IMR-90 (cell line): Measurements from ENCODE around the gene PLA2G2D. TPM values are rescaled to one million over a fixed set of nuclear protein-coding genes. Genes with fewer than 3 reads are reported as not detected.

Source experiments
- ATAC-seq: fragments of 200-7000 bp; cut with Tn5 transposase; 2 replicates; pipeline ENCODE4 v1.9.1; 2020; ENCODE audit warnings: low read depth, mild to moderate bottlenecking, moderate library complexity
- BruUV-seq: library from RNA; stranded (reverse); fragments of 400-500 nt; replicated peaks from 2 replicates; lab custom pipeline; 2021; lab: Mats Ljungman, UMichigan
- CTCF ChIA-PET: fragments of 300-600 bp; formaldehyde crosslinking; extraction: SDS; loops from one replicate; lab custom pipeline; 2021; ENCODE audit warnings: antibody characterized with exemption; lab: Yijun Ruan, JAX
- POLR2A ChIA-PET: fragments of 300-600 bp; sonication (Branson Sonifier 250); formaldehyde crosslinking; loops from one replicate; lab custom pipeline; 2022; ENCODE audit warnings: antibody characterized with exemption; ENCODE audit not compliant: unreplicated experiment; lab: Charles Lee
- DNase-seq: peaks from one replicate; pipeline ENCODE4 v3.0.0; 2013
- H2AFZ ChIP-seq: replicated peaks from 2 replicates; pipeline ENCODE3; 2013; ENCODE audit warnings: low read length, mild to moderate bottlenecking; ENCODE audit not compliant: poor library complexity
- H2AK5ac ChIP-seq: 2 replicates; pipeline ENCODE4 v1.6.1; 2013; ENCODE audit warnings: low read depth, low read length, inconsistent platforms
- H2AK9ac ChIP-seq: replicated peaks from 2 replicates; pipeline ENCODE3; 2013; ENCODE audit warnings: mild to moderate bottlenecking, low read depth, low read length, moderate library complexity; ENCODE audit not compliant: poor library complexity
- H2BK120ac ChIP-seq: 2 replicates; pipeline ENCODE4 v1.6.1; 2013; ENCODE audit warnings: low read depth, low read length, inconsistent platforms
- H2BK15ac ChIP-seq: 3 replicates; pipeline ENCODE4 v1.6.1; 2013; ENCODE audit warnings: low read depth, low read length, inconsistent platforms
- H2BK20ac ChIP-seq: 2 replicates; pipeline ENCODE4 v1.6.1; 2013; ENCODE audit warnings: low read depth, mild to moderate bottlenecking, inconsistent platforms, low read length, moderate library complexity
- H2BK5ac ChIP-seq: 2 replicates; pipeline ENCODE4 v1.6.1; 2013; ENCODE audit warnings: mild to moderate bottlenecking, low read depth, low read length, inconsistent platforms; ENCODE audit not compliant: poor library complexity, severe bottlenecking
- H3K14ac ChIP-seq: replicated peaks from 2 replicates; pipeline ENCODE4 v1.6.1; 2013; ENCODE audit warnings: low read depth, low read length, inconsistent platforms
- H3K18ac ChIP-seq: 2 replicates; pipeline ENCODE4 v1.6.1; 2013; ENCODE audit warnings: low read depth, low read length, control low read depth
- H3K23ac ChIP-seq: 2 replicates; pipeline ENCODE4 v1.6.1; 2013; ENCODE audit warnings: low read depth, low read length, inconsistent platforms
- H3K27ac ChIP-seq: 2 replicates; pipeline ENCODE4 v1.5.1; 2013; ENCODE audit warnings: mild to moderate bottlenecking, control low read depth, low read length; ENCODE audit not compliant: insufficient read depth
- H3K27me3 ChIP-seq: 2 replicates; pipeline ENCODE4 v1.6.1; 2013; ENCODE audit warnings: low read length; ENCODE audit not compliant: control insufficient read depth, insufficient read depth
- H3K36me3 ChIP-seq: 2 replicates; pipeline ENCODE4 v1.6.1; 2013; ENCODE audit warnings: low read length, mixed read lengths; ENCODE audit not compliant: control insufficient read depth, insufficient read depth
- H3K4ac ChIP-seq: 2 replicates; pipeline ENCODE4 v1.6.1; 2013; ENCODE audit warnings: low read depth, low read length, inconsistent platforms
- H3K4me1 ChIP-seq: 2 replicates; pipeline ENCODE4 v1.6.1; 2013; ENCODE audit warnings: low read length, mixed read lengths; ENCODE audit not compliant: control insufficient read depth, insufficient read depth
- H3K4me2 ChIP-seq: 2 replicates; pipeline ENCODE4 v1.6.1; 2013; ENCODE audit warnings: low read depth, mild to moderate bottlenecking, control low read depth, low read length, moderate library complexity
- H3K4me3 ChIP-seq: 2 replicates; pipeline ENCODE4 v1.5.1; 2013; ENCODE audit warnings: low read depth, mild to moderate bottlenecking, control low read depth, low read length, moderate library complexity; ENCODE audit not compliant: insufficient read depth
- H3K56ac ChIP-seq: 2 replicates; pipeline ENCODE4 v1.6.1; 2013; ENCODE audit warnings: low read length, inconsistent platforms; ENCODE audit not compliant: insufficient read depth; ENCODE audit errors: extremely low read depth
- H3K79me1 ChIP-seq, 2 experiments: 2 replicates each; pipeline ENCODE4 v1.6.1; 2013; ENCODE audit warnings: low read length in 2 of 2, inconsistent platforms in 1 of 2, low read depth in 1 of 2
- H3K9ac ChIP-seq: 2 replicates; pipeline ENCODE4 v1.6.1; 2013; ENCODE audit warnings: low read depth, low read length, control low read depth
- H3K9me1 ChIP-seq: 2 replicates; pipeline ENCODE4 v1.6.1; 2013; ENCODE audit warnings: low read length, inconsistent platforms; ENCODE audit not compliant: insufficient read depth
- H3K9me3 ChIP-seq: 2 replicates; pipeline ENCODE4 v1.6.1; 2013; ENCODE audit warnings: low read length; ENCODE audit not compliant: control insufficient read depth, insufficient read depth
- H4K20me1 ChIP-seq: 2 replicates; pipeline ENCODE4 v1.6.1; 2013; ENCODE audit warnings: low read length, inconsistent platforms; ENCODE audit not compliant: insufficient read depth
- H4K5ac ChIP-seq: 2 replicates; pipeline ENCODE4 v1.6.1; 2013; ENCODE audit warnings: mild to moderate bottlenecking, low read depth, low read length, control low read depth
- H4K8ac ChIP-seq, 2 experiments: 2 replicates each; pipeline ENCODE4 v1.6.1; 2013; ENCODE audit warnings: low read depth in 2 of 2, low read length in 2 of 2, control low read depth in 1 of 2, inconsistent platforms in 1 of 2
- H4K91ac ChIP-seq: 2 replicates; pipeline ENCODE4 v1.6.1; 2013; ENCODE audit warnings: low read depth, low read length, inconsistent platforms; ENCODE audit not compliant: insufficient read depth
- CEBPB ChIP-seq: IDR thresholded peaks from 2 replicates; pipeline ENCODE4 v1.6.1; 2012; ENCODE audit warnings: low read depth, low read length, improper control_type of control experiment
- FOS ChIP-seq: fragments of 150-350 bp; IDR thresholded peaks from 2 replicates; pipeline ENCODE4 v1.6.1; 2016; ENCODE audit warnings: low read depth, low read length
- MAZ ChIP-seq: IDR thresholded peaks from 2 replicates; pipeline ENCODE4 v1.6.1; 2012; ENCODE audit warnings: low read depth, mild to moderate bottlenecking, low read length, improper control_type of control experiment, moderate library complexity, borderline replicate concordance
- MXI1 ChIP-seq: IDR thresholded peaks from 2 replicates; pipeline ENCODE4 v1.6.1; 2012; ENCODE audit warnings: low read depth, mild to moderate bottlenecking, low read length, moderate library complexity, borderline replicate concordance
- RAD21 ChIP-seq: IDR thresholded peaks from 2 replicates; pipeline ENCODE4 v1.6.1; 2012; ENCODE audit warnings: low read length, improper control_type of control experiment
- RCOR1 ChIP-seq: IDR thresholded peaks from 2 replicates; pipeline ENCODE4 v1.6.1; 2012; ENCODE audit warnings: mild to moderate bottlenecking, low read length, improper control_type of control experiment; ENCODE audit not compliant: insufficient replicate concordance
- SMC3 ChIP-seq: fragments of 150-350 bp; IDR thresholded peaks from 2 replicates; pipeline ENCODE4 v1.6.1; 2016; ENCODE audit warnings: low read depth, mild to moderate bottlenecking, antibody characterized with exemption, low read length, moderate library complexity
- WGBS, 2 experiments: methylation state at CpG; one replicate each; pipeline versions ENCODE4 v1.1.5 to v1.1.7; 2013; ENCODE audit warnings: missing lambda C conversion rate in 2 of 2; ENCODE audit not compliant: insufficient read length in 1 of 2; ENCODE audit errors: extremely low coverage in 2 of 2; 5-methylcytosine and 5-hydroxymethylcytosine counted together
- dilution Hi-C: fragments of 300-500 bp; cut with HindIII; formaldehyde crosslinking; loops from one replicate; pipeline ENCODE4 v1.14.3; 2018; ENCODE audit warnings: low sequenced_read_pairs; ENCODE audit not compliant: unreplicated experiment
- in situ Hi-C: fragments of 300-500 bp; cut with MboI; formaldehyde crosslinking; loops from 3 replicates; pipeline ENCODE4 v1.14.3; 2019; ENCODE audit warnings: low sequenced_read_pairs, inconsistent platforms, mixed read lengths
- intact Hi-C: fragments of 100-400 bp; cut with micrococcal nuclease; formaldehyde crosslinking; loops from 2 replicates; pipeline ENCODE4 v1.10.0; 2022
- polyA plus RNA-seq, 3 experiments: library from polyadenylated mRNA; depleted of rRNA; stranded (reverse); fragments of >200 nt; gene quantifications; 2 replicates each; pipeline ENCODE4 v1.2.3, GENCODE V29; 2012; ENCODE audit warnings: low replicate concordance in 1 of 3
- total RNA-seq: library from RNA; depleted of rRNA; stranded (reverse); fragments of >200 nt; gene quantifications from 2 replicates; pipeline ENCODE4 v1.2.3, GENCODE V29; 2012
- TF ChIP-seq, protein P1 (sequence below): fragments of 150-350 bp; IDR thresholded peaks from 2 replicates; pipeline ENCODE4 v1.6.1; 2016; ENCODE audit warnings: low read depth, mild to moderate bottlenecking, low read length, moderate library complexity, borderline replicate concordance
- TF ChIP-seq, protein P2 (sequence below): conservative IDR thresholded peaks from 2 replicates; pipeline ENCODE4 v1.5.1; 2012; ENCODE audit warnings: mild to moderate bottlenecking, low read depth, low read length, improper control_type of control experiment
- TF ChIP-seq, protein P3 (sequence below): fragments of 150-350 bp; IDR thresholded peaks from 2 replicates; pipeline ENCODE4 v1.6.1; 2017; ENCODE audit warnings: mild to moderate bottlenecking, antibody characterized with exemption, low read length, low read depth

The PLA2G2D gene
- total and polyA plus RNA-seq, 2 of the 4 experiments (the other 2 are of a cell fraction), result not detected

DNA sequence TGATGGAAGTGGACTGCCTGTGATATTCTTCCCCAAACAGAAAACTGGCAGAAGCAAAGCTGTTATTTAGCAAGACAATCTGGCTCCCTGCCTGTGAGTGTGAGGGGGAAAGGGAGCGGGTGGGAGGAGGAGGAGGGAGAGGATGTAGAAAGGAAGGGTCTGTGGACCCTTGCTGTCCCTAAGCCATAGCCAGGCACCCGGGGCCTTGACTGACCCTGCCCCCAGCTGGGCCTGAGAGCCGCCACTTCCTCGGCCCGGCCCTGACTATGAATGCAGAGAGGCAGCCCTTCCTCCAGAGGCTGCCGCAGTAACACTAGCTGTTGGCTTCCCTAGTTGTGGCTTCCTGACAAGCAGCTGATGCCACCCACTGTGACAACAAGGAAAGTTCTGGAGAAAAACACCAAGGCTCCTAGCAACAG, 33.7 kb upstream of the PLA2G2D start:
- no peak overlapping the region for H3K27ac ChIP-seq
- no peak overlapping the region for H3K23ac ChIP-seq
- CTCF ChIA-PET, result interaction anchor here (1.0 to 2.3 kb wide), 4 partner anchors 23 to 235 kb away, joined by 3 to 14 read pairs (median 4); no protein-coding TSS in a partner anchor
- no peaks in the 10 kb centered on the region; the same call in 1 of the 2 replicates for H4K20me1 ChIP-seq
- POLR2A ChIA-PET, result interaction anchor here (1.1 kb wide), 1 partner anchor 42 kb away, joined by 11 read pairs; no protein-coding TSS in a partner anchor
- DNase-seq (no peak), ATAC-seq (no peak)
- H3K18ac ChIP-seq, result no peak overlapping the region
- no peak overlapping the region for H4K8ac ChIP-seq
- no peak overlapping the region for H3K9ac ChIP-seq
- no peaks in the 10 kb centered on the region for H3K79me1 ChIP-seq
- in situ Hi-C loops (loop anchor here (5.0 kb wide), 1 partner anchor 236 kb away; no protein-coding TSS in a partner anchor), dilution Hi-C loops (no loop called here), intact Hi-C loops (loop anchor here (1.0 to 5.0 kb wide), 6 partner anchors 52 to 491 kb away; partner anchors contain the start of gene HTR6)
- no peaks in the 10 kb centered on the region for H3K36me3 ChIP-seq
- 0 out of 3 replicates have a peak overlapping the region, but pooled peaks have one; percentile 3 for H2BK15ac ChIP-seq
- peaks cover 4% of the 10 kb centered on the region; the same call in 1 of the 2 replicates for H3K27me3 ChIP-seq
- TF ChIP-seq RAD21 (no peak), MXI1 (no peak), RCOR1 (no peak), CEBPB (no peak), FOS (no peak), MAZ (no peak), SMC3 (no peak)
- TF ChIP-seq, protein P1, sequence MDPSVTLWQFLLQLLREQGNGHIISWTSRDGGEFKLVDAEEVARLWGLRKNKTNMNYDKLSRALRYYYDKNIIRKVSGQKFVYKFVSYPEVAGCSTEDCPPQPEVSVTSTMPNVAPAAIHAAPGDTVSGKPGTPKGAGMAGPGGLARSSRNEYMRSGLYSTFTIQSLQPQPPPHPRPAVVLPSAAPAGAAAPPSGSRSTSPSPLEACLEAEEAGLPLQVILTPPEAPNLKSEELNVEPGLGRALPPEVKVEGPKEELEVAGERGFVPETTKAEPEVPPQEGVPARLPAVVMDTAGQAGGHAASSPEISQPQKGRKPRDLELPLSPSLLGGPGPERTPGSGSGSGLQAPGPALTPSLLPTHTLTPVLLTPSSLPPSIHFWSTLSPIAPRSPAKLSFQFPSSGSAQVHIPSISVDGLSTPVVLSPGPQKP, result no peak
- TF ChIP-seq, protein P2, sequence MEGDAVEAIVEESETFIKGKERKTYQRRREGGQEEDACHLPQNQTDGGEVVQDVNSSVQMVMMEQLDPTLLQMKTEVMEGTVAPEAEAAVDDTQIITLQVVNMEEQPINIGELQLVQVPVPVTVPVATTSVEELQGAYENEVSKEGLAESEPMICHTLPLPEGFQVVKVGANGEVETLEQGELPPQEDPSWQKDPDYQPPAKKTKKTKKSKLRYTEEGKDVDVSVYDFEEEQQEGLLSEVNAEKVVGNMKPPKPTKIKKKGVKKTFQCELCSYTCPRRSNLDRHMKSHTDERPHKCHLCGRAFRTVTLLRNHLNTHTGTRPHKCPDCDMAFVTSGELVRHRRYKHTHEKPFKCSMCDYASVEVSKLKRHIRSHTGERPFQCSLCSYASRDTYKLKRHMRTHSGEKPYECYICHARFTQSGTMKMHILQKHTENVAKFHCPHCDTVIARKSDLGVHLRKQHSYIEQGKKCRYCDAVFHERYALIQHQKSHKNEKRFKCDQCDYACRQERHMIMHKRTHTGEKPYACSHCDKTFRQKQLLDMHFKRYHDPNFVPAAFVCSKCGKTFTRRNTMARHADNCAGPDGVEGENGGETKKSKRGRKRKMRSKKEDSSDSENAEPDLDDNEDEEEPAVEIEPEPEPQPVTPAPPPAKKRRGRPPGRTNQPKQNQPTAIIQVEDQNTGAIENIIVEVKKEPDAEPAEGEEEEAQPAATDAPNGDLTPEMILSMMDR, result no peak
- TF ChIP-seq, protein P3, sequence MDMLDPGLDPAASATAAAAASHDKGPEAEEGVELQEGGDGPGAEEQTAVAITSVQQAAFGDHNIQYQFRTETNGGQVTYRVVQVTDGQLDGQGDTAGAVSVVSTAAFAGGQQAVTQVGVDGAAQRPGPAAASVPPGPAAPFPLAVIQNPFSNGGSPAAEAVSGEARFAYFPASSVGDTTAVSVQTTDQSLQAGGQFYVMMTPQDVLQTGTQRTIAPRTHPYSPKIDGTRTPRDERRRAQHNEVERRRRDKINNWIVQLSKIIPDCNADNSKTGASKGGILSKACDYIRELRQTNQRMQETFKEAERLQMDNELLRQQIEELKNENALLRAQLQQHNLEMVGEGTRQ, result no peak
- H3K9me1 ChIP-seq, result no peaks in the 10 kb centered on the region
- H2BK120ac ChIP-seq, result no peak overlapping the region
- no peak overlapping the region for H3K4me2 ChIP-seq
- H4K91ac ChIP-seq, result no peak overlapping the region
- 50% methylated on average over 1 of the region's 6 CpGs; no CpG with 5 or more reads in 1 of the 2 experiments for WGBS, 2 experiments
- no peak overlapping the region for H4K5ac ChIP-seq
- no TSS peak for BruUV-seq
- no peak overlapping the region for H2BK5ac ChIP-seq
- H2AK9ac ChIP-seq, result peak overlapping the region; percentile 78
- no peak overlapping the region for H3K4me3 ChIP-seq
- H2AFZ ChIP-seq, result peak overlapping the region; percentile 26
- H3K9me3 ChIP-seq, result peaks cover 2% of the 10 kb centered on the region; the same call in 1 of the 2 replicates
- no peak overlapping the region; the same call in 1 of the 2 replicates for H3K14ac ChIP-seq
- H2AK5ac ChIP-seq, result no peak overlapping the region
- H3K4ac ChIP-seq, result no peak overlapping the region
- H3K56ac ChIP-seq, result no peak overlapping the region
- H2BK20ac ChIP-seq, result no peak overlapping the region
- peaks cover 3% of the 10 kb centered on the region; the same call in 1 of the 2 replicates for H3K4me1 ChIP-seq
